IMR-90 (cell line): ENCODE results near the gene GPR17.

Experiments used
- BHLHE40 ChIP-seq: fragments of 150-350 bp; IDR thresholded peaks from 2 replicates; pipeline ENCODE4 v1.6.1; 2016; ENCODE audit warnings: mild to moderate bottlenecking, low read depth, low read length
- CHD1 ChIP-seq: IDR thresholded peaks from 2 replicates; pipeline ENCODE4 v1.6.1; 2012; ENCODE audit warnings: low read depth, low read length, improper control_type of control experiment
- MAZ ChIP-seq: IDR thresholded peaks from 2 replicates; pipeline ENCODE4 v1.6.1; 2012; ENCODE audit warnings: low read depth, mild to moderate bottlenecking, low read length, improper control_type of control experiment, moderate library complexity, borderline replicate concordance
- MXI1 ChIP-seq: IDR thresholded peaks from 2 replicates; pipeline ENCODE4 v1.6.1; 2012; ENCODE audit warnings: low read depth, mild to moderate bottlenecking, low read length, moderate library complexity, borderline replicate concordance
- POLR2A ChIP-seq: IDR thresholded peaks from 2 replicates; pipeline ENCODE4 v1.6.1; 2012; ENCODE audit warnings: mild to moderate bottlenecking, low read depth, low read length
- RFX5 ChIP-seq: IDR thresholded peaks from 2 replicates; pipeline ENCODE4 v1.8.0; 2012; ENCODE audit warnings: low read depth, mild to moderate bottlenecking, low read length, moderate library complexity
- SMC3 ChIP-seq: fragments of 150-350 bp; IDR thresholded peaks from 2 replicates; pipeline ENCODE4 v1.6.1; 2016; ENCODE audit warnings: low read depth, mild to moderate bottlenecking, antibody characterized with exemption, low read length, moderate library complexity
- TF ChIP-seq, protein P1 (sequence below): conservative IDR thresholded peaks from 2 replicates; pipeline ENCODE4 v1.5.1; 2012; ENCODE audit warnings: mild to moderate bottlenecking, low read depth, low read length, improper control_type of control experiment

DNA sequence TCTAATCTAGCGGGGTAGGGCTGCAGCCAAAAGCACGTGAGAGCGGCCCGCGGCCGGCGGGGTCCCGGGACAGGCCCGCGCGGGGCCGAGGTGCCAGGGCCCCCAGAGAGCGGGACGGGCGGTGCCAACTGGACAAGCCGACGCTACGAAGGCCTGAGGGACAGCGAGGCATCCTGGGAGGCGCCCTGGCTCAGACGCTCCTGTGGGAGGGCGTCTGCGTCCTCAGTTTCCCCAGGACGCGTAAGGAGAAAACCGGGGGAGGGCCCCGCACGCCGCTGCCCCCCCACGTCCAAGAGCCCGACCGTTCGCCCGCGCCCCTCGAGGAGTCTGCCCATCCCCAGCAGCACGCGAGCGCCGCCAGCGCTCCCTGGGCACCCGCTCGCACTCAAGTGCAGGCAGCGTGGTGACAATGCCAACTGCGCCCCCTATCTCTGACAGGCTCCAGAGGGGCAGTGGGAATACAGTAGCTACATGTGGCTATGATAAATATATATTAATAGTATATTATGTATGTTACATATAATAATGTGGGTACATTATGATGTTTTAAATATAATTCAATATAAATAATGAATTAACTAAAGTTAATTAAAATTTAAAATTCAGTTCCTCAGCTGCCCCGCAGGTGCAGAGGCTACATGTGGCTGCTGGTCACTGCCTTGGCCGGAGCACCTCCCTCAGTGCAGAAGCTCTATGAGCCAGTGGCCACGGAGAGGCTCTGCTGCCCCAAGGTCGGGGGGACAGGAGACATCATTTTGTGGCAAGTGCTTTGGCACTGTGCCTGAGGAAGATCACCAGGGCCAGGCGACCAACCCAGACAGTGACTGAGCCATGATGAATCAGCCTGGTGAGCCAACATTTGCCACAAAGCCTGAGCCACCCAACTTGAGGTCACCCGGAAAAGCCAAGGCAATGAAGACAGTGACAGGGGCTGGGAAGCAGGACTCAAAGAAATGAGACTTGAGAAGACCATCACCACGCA, 49.8 kb downstream of the GPR17 start:
- no peak for TF ChIP-seq POLR2A
- no peak for TF ChIP-seq BHLHE40
- TF ChIP-seq, protein P1, sequence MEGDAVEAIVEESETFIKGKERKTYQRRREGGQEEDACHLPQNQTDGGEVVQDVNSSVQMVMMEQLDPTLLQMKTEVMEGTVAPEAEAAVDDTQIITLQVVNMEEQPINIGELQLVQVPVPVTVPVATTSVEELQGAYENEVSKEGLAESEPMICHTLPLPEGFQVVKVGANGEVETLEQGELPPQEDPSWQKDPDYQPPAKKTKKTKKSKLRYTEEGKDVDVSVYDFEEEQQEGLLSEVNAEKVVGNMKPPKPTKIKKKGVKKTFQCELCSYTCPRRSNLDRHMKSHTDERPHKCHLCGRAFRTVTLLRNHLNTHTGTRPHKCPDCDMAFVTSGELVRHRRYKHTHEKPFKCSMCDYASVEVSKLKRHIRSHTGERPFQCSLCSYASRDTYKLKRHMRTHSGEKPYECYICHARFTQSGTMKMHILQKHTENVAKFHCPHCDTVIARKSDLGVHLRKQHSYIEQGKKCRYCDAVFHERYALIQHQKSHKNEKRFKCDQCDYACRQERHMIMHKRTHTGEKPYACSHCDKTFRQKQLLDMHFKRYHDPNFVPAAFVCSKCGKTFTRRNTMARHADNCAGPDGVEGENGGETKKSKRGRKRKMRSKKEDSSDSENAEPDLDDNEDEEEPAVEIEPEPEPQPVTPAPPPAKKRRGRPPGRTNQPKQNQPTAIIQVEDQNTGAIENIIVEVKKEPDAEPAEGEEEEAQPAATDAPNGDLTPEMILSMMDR: peak; percentile 50
- TF ChIP-seq RFX5: no peak
- no peak for TF ChIP-seq CHD1
- TF ChIP-seq SMC3: no peak
- no peak; the same call in 1 of the 2 replicates for TF ChIP-seq MAZ
- TF ChIP-seq MXI1: no peak
